Germinal center (tissue), 1 donor: ENCODE measurements around the gene SLC5A1.

ENCODE experiments used
- DNase-seq: peaks from one replicate; pipeline ENCODE4 v3.0.0; 2012; ENCODE audit warnings: mixed read lengths, low spot score

Gene SLC5A1

GRCh38 chr22:32042924-32043323 is at the start of gene SLC5A1:
Gene SLC5A1 (plus strand): TSS chr22:32043261. CDS start chr22:32043282, 21 bp downstream.
- no peak for DNase-seq

- DNase-seq = no peak
These were observed 48.0 kb upstream of the SLC5A1 start for GRCh38 chr22:31995046-31995445.

- DNase-seq = no peak
These were observed 47.3 kb upstream of the SLC5A1 start for GRCh38 chr22:31995807-31996206.

- no peak for DNase-seq
These were observed 44.2 kb upstream of the SLC5A1 start for GRCh38 chr22:31998784-31999385.

- no peak for DNase-seq
These were observed 42.9 kb upstream of the SLC5A1 start for GRCh38 chr22:32000181-32000580.

GRCh38 chr22:32005453-32005852 is 37.6 kb upstream of the SLC5A1 start:
- no peak for DNase-seq

GRCh38 chr22:32013200-32013599 is 29.9 kb upstream of the SLC5A1 start:
- DNase-seq = no peak

- no peak for DNase-seq
These were observed 27.0 kb upstream of the SLC5A1 start for GRCh38 chr22:32016081-32016480.

- no peak for DNase-seq
These were observed 25.0 kb upstream of the SLC5A1 start for GRCh38 chr22:32018056-32018455.

- no peak for DNase-seq
These were observed 22.9 kb upstream of the SLC5A1 start for GRCh38 chr22:32020117-32020516.

GRCh38 chr22:32021716-32022115 is 21.3 kb upstream of the SLC5A1 start:
- DNase-seq = no peak

GRCh38 chr22:32023251-32023827 is 19.7 kb upstream of the SLC5A1 start:
- DNase-seq = no peak

- no peak for DNase-seq
These were observed 18.3 kb upstream of the SLC5A1 start for GRCh38 chr22:32024796-32025195.

GRCh38 chr22:32030518-32031247 is 12.4 kb upstream of the SLC5A1 start:
- no peak for DNase-seq

- no peak for DNase-seq
These were observed 11.6 kb upstream of the SLC5A1 start for GRCh38 chr22:32031466-32031865.

- no peak for DNase-seq
These were observed 8.8 kb upstream of the SLC5A1 start for GRCh38 chr22:32034275-32034674.

- no peak for DNase-seq
These were observed 5.8 kb upstream of the SLC5A1 start for GRCh38 chr22:32037236-32037635.

- no peak for DNase-seq
These were observed 2.6 kb upstream of the SLC5A1 start for GRCh38 chr22:32040324-32040904.

- DNase-seq = no peak
These were observed 330 bp downstream of the SLC5A1 start for GRCh38 chr22:32043391-32043790.

- no peak for DNase-seq
These were observed 1.4 kb downstream of the SLC5A1 start for GRCh38 chr22:32044477-32044876.

- no peak for DNase-seq
These were observed 1.9 kb downstream of the SLC5A1 start for GRCh38 chr22:32044913-32045312.

- no peak for DNase-seq
These were observed 5.0 kb downstream of the SLC5A1 start for GRCh38 chr22:32048069-32048468.
